AML-193 (cell line): ENCODE measurements around the gene TMEM63A.
"Not testable (repeated sequence)": the region's sequence is repeated elsewhere in the genome, so short reads cannot be mapped to it uniquely, and the experiment has no call there.

Source experiments
- DNase-seq, 2 experiments: peaks; one replicate each; lab custom pipeline; 2025; lab: John Stamatoyannopoulos, UW

Gene TMEM63A

GRCh38 chr1:225820522-225821120 is 61.6 kb downstream of the TMEM63A start:
- no peak for DNase-seq

GRCh38 chr1:225819346-225820192 is 62.6 kb downstream of the TMEM63A start:
- DNase-seq, result no peak

- no peak for DNase-seq
Observed at GRCh38 chr1:225818229-225818628, 64.0 kb downstream of the TMEM63A start.

GRCh38 chr1:225817611-225818061 is 64.5 kb downstream of the TMEM63A start:
- no peak for DNase-seq

- no peak for DNase-seq
Observed at GRCh38 chr1:225816643-225817538, 65.3 kb downstream of the TMEM63A start.

GRCh38 chr1:225815526-225816178 is 66.5 kb downstream of the TMEM63A start:
- no peak for DNase-seq

GRCh38 chr1:225815090-225815489 is 67.1 kb downstream of the TMEM63A start:
- DNase-seq, result not testable (repeated sequence)

- no peak for DNase-seq
Observed at GRCh38 chr1:225814381-225814780, 67.8 kb downstream of the TMEM63A start.

- DNase-seq, result no peak
Observed at GRCh38 chr1:225813214-225813964, 68.8 kb downstream of the TMEM63A start.

GRCh38 chr1:225812488-225813213 is 69.5 kb downstream of the TMEM63A start:
- no peak for DNase-seq

- no peak for DNase-seq
Observed at GRCh38 chr1:225811622-225812487, 70.3 kb downstream of the TMEM63A start.

GRCh38 chr1:225810579-225811538 is 71.3 kb downstream of the TMEM63A start:
- not testable (repeated sequence) for DNase-seq

- peak; percentile 69 to 79 for DNase-seq
Observed at GRCh38 chr1:225809842-225810578, 72.2 kb downstream of the TMEM63A start, which contains the start of gene EPHX1. EPHX1 (plus strand) TSS chr1:225810124; CDS start chr1:225828730, 18,606 bp downstream.

GRCh38 chr1:225808136-225808535 is 74.0 kb downstream of the TMEM63A start:
- DNase-seq, result no peak

GRCh38 chr1:225806736-225807135 is 75.4 kb downstream of the TMEM63A start:
- not testable (repeated sequence) for DNase-seq

- no peak for DNase-seq
Observed at GRCh38 chr1:225806249-225806648, 75.9 kb downstream of the TMEM63A start.

- DNase-seq, result not testable (repeated sequence)
Observed at GRCh38 chr1:225801146-225801545, 81.0 kb downstream of the TMEM63A start.
